NOMO-1 treated with DMSO at 0.1 percent for 48 hours (cell line): ENCODE results near the gene PRSS38.

ENCODE experiments used
- DNase-seq: peaks from one replicate; lab custom pipeline; 2025; ENCODE audit not compliant: unreplicated experiment; lab: John Stamatoyannopoulos, UW

Gene PRSS38

DNA sequence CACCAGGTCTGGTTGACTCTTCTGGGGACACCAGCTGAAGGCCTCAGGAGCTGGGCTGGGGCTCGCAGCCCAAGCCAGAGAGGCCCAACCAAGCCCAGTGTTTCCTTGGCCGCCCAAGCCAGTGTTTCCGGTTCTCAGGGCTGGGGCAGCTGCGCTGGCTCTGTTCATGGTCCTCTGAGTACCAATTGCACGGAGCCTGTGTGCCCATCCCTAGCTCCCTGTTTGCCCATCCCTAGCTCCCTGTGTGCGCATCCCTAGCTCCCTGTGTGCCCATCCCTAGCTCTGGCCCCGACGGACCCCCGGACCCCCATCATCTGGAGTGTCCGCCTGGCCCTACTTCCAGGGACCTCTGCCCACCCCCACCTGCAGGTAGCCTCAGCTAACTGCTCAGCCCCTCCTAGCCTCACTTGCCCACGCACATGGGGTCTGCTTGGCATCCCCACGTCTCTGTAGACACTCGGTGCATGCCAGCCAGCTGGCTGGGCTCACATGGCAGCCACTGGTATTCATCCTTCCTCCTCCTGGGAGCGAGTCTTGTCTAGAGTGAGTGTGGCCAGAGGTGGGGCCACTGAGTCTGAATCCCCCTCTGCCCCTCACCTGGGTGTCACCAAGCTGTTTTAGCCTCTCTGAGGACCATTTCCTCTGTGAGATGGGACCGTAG is 68.3 kb downstream of the PRSS38 start:
- no peak for DNase-seq

GRCh38 chr1:227884370-227885134 is 69.1 kb downstream of the PRSS38 start:
- no peak for DNase-seq

- no peak for DNase-seq
These were observed 69.7 kb downstream of the PRSS38 start for GRCh38 chr1:227885135-227885647.

DNA sequence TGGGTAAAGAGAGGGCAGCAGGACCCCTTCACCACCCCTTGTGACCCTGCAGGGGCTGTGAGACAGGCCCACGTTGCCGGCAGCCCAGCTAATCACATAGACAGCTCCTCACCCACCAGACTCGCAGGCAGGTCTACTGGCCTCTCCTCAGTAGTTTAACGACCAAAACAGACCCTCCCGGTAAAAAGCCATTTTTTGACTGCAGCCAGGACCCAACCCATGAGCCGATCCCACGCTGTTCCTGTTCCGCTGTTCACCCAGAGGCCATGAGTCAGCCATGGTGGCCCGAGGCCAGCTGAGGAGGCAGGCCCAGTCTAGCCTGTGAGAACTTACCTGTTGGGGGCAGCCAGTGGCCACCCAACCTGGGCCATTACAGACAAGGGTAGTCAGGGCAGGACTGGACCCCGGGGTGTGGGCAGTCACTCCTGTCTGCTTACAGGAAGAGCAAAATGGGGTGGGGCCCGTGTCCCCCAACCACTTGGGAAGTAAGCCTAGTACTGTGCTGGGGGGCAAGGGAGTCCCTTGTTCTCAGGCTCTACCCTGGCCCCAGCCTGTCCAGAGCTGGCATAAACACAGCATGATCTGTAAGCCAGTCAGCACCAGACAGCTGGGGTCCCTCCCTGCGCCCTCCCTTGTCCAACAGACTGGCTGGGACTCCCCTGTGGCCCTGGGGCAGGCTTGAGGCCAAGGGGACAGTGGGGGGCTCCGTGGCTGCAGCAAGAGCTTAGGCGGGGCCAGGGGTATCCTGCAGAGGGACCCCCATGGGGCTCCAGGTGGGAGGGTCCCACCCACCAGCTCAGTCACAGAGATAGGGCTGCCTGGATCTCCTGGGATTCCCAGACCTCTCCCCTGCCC is 70.4 kb downstream of the PRSS38 start:
- DNase-seq: no peak

DNA sequence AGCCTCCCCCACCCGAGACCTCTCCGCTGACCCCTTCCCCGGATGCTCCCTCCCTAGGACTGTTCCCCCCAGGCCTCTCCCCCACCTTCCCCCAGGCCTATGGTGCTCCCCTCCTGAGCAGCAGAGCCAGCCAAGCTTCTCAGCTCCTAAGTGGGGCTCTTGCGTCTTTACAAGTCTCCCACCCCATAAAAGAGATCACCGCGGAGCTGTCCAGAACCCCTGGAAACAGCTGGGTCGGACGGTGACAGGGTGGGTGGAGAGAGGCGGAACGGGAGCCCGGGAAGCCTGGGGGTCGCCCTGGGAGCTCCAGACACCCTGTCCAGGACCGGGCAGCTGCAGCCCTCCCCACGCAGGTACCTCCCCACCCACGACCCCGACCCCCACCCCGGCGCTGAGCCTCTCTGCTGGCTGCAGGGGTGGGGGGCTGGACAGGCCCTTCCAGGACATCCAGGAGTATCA is 71.1 kb downstream of the PRSS38 start:
- DNase-seq: no peak

DNA sequence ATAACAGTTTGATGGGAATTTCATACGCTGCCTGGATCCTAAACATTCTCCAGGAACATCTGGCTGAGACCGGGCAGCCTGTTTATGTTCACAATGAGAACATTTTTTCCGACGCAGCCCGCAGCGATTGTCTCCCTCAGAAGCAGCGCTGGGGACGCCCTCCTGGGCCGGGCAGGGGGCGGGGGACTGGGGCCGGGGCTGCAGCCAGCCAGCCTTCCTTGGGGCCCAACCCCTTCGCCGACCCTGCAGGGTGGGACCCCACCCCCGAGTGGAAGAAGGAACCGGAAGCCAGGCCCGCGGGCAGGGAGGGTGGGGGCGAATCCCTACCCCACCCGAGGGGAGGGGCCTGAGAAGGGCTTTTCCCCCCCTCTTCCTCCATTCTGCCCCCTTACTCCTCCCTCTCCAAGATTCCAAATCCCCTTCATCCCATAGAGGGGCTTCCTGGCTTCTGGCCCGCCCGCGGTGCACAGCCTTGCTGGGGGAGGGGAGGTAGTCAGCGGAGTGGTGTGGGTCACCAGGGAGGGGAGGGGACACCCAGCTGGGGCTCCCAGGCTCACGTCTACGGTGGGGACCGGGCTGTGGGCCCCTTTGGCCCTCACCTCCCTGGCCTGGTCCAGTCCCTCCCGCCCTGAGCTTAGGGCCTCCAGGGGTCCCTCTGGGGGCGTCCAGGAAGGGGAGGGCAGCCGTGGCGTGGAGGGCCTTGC is 71.7 kb downstream of the PRSS38 start:
- no peak for DNase-seq

- no peak for DNase-seq
These were observed 72.4 kb downstream of the PRSS38 start for GRCh38 chr1:227887697-227888403.

GRCh38 chr1:227888404-227889046 is 73.0 kb downstream of the PRSS38 start:
- DNase-seq: no peak

- no peak for DNase-seq
These were observed 73.8 kb downstream of the PRSS38 start for GRCh38 chr1:227889047-227889862.

DNA sequence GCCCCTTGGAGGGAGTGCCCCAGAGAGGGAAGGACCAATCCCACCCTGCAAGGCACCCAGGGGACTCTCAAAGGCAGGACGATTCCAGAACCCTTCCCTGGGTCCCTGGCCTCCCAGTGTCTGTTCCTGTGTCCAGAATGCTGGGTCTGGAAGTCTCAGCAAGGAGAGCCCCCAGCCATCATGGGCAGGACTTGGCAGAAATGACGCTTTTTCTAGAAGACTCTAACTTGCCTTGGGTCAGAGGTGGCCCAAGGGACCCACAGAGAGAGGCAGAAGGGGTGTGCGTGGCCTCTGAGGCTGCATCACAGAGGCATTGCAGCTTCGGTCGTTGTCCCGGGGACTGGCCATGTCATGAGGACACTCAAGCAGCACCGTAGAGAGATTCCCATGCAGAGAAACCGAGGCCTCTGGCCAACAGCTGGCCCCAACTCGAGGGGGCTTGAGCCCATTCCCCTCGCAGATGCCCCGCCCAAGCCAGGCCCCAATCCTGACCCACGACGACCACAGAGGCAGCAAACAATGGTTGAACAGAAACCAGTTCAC is 74.5 kb downstream of the PRSS38 start:
- DNase-seq: no peak

- no peak for DNase-seq
These were observed 75.2 kb downstream of the PRSS38 start for GRCh38 chr1:227890451-227891222.

DNA sequence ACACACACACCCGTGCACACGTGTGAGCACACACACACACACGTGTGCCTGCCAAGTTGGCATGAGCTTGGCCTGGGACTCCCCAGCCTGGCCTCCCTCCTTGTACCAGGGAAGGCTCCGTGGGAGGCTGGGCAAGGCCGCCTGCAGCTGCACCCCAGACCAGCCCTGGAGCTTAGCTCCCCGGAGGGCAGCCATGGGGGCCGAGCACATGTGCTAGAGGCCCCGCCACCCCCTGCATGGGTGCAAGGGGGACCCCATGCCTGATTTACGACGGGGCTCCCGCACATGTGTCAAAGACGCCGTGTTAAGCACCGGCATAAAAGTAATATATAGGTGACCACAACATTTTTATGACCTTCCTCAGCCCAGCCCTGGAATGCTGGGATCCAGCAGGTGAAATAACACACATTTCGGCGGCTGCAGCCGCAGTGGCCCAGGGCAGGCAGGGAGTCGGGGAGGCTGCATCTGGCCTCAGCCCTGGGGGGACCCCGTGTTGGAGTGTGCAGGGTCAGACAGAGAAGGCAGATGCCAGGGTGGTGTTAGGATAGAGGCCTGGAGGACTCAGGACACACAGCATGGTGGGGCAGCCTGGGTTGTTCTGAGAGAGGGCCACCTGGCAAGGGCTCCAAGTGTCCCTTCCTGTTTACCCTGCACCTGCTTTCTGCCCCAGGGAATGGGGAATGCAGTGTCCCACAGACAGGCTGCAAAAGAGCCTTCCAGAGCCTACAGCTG is 75.9 kb downstream of the PRSS38 start:
- no peak for DNase-seq

DNA sequence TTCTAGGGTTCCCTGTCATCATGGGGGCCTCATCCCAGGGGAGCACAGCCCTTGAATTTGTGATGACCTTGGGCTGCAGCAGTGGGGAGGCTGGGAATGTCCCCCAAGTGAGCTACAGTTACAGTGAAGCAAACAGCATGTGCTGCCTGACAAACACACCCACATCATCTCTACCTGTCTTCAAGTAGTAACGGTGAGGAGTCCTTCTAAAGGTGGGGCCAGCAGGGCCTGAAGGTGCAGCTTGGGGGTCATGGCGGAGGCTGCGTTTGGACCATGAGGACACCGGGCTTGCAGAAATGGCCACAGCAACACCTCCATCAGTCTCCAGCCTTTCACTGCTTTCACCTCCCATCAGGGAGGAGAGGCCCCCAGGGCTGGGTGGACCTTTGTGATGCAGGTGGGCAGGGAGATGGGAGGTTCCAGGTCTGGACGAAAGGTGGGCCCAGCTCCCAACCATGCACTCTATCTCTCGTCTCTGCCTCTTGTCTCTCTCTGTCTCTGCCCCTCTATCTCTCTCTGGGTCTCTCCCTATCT is 76.5 kb downstream of the PRSS38 start:
- no peak for DNase-seq

DNA sequence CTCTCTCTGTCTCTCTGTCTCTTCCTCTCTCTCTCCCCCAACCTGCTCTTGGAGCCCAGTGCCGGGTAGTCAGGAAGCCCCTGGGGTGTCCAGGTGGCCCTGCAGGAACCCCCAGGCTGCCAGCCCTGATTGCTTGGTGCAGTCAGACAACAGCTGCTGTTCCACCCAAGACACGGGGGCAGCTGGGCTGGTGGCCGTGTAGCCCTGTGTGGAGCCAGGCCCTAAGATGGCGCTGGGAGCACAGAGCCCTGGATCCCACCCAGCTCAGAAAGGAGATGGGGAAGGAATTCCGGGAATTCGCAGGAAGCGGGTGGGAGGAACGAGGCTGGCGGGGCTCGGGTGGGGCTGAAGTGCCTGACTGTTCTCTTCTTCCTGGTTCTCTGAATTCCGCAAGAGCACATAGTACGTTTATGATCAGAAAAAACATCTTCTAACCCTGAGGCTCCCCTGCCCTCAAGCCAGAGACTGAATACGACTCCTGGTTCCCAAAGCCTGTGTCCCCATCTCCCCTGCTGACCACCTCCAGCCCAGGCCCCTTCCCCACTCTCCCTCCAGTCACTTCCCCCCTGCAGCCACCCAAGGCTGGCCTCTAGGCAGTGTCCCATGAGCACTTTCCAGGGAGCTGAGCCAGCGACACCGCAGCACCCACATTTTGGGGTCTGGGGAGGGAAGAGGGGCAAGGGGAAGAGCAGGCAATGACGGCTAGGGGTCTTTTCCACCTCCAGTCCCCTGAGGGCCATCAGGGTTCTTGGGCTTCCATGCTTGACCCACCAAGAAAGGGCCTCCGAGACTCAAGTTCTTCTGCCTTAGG is 77.2 kb downstream of the PRSS38 start:
- no peak for DNase-seq

DNA sequence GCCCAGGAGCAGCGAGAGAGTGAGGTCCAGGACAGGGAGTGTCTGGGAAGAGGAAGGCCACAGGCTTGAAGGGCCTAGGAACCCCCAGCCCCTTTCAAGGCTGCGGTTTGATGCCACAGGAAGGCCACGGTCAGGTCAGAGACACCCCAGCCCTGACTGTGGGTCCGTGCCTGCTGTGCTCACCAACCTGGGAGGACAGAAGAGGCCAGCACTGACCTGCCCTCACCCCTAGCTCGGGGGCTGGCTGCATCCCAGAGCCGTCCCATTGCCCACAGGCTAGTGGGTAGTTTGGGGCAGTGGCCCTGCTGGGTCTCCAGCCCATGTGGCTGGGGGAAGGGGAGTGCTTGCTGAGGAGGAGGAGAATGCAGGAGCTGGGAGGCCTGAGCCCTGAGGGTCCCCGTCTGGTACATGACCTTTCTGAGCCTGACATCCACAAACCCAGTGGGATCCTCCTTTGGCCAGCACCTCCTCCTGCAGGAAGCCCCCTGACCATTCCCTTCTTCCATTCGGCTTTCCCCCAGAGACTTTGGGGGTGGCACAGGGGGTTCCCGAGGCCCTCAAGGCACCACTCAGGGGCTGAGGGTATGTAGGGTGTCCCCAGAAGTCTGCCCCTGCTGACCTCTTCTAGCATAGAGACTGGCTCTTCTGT is 77.9 kb downstream of the PRSS38 start:
- DNase-seq: no peak
